ENCODE measurements around the gene SMARCD3. TPM values are rescaled to one million over a fixed set of nuclear protein-coding genes. Genes with fewer than 3 reads are reported as not detected.

Gene SMARCD3
- total RNA-seq, 4 donors from 2014 or later = 23.6 to 45.1 (median 39.8) TPM

DNA sequence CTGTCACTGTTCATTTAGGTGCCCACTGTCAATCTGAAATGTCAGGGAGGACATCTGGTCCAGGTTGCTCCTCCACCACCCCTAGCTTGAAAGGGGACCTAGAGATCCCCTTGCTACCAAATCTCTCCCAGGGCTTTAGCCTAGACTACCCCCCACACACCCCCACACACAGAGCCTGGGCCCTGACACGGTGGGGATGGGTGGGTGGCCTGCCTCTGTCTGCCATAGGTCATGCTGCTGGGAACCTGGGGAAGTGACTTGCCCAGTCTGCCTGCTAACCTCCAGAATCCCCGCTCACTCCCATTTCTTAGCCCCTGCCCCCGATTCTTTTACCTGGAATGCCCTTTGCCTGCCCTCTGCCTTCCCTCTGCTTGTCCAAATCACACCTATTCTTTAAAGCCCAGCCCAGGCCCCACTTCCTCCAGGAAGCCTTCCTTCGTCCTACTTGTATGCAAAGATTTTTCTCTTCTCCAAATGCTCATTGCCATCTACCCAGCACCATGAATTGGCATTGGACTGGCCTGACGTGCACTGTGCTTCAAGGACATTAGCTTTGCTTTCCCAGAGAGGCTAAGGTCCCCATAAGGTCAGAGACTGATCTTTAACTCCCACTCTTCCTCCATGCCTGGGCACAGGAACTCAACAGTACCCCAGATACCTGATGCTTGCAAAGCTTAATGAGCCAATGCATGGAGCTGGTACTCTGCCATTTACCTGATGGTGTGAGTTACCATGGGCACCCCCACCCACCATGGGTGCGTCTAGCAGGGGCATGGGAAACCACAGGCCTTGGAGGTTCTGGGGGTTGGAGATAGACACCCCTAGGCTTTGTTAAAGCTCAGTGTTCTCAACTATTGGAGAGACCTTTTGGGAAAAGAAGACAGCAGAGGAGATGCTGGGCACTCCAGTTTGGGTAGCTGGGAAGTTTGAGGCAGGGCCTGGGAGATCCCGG is 2.0 kb upstream of the SMARCD3 start:
- H3K4me3 ChIP-seq = peak overlapping the region in 1 of 2 donors; percentile 75
- peak overlapping the region; percentile 75 to 96 (median 94) for H3K27ac ChIP-seq
- H3K9me3 ChIP-seq = no peaks in the 10 kb centered on the region
- WGBS, 2 donors (ENCODE audit: low coverage in 1 of 2) = 30 to 63% methylated on average over 1 to 5 of the region's 7 CpGs
- no peak for ATAC-seq
- TF ChIP-seq POLR2A (IDR thresholded peaks at IDR 0.05) (no peak), POLR2AphosphoS5 (IDR thresholded peaks at IDR 0.05) (no peak), CTCF (IDR thresholded peaks at IDR 0.05) (no peak), EP300 (IDR thresholded peaks at IDR 0.05) (no peak)
- peaks cover 0 to 74% (median 52%) of the 10 kb centered on the region in 3 donors for H3K4me1 ChIP-seq
- H3K27me3 ChIP-seq = peaks cover 3% of the 10 kb centered on the region
- H3K36me3 ChIP-seq = no peaks in the 10 kb centered on the region

DNA sequence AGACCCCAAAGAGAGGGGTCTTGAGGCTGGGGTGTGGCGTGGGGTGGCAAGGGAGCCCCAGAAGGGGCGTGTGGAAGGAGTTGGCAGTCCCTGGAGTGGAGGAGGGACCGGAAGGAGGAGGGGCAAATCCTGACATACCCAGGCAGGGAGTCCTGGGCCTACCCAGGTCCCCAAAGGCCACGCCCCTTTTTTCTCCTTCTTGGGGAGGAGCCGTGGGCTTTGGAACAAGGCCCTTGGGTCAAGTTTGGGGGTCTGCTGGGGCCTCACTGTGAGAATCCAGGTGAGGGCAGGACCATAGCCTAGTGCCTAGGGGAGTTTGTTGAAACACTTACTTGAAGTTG is 1.2 kb upstream of the SMARCD3 start:
- Histone ChIP-seq H3K4me1 (peaks cover 0 to 82% (median 59%) of the 10 kb centered on the region in 3 donors), H3K4me3 (peak overlapping the region in 1 of 2 donors; percentile 75), H3K36me3 (no peaks in the 10 kb centered on the region), H3K27ac (peak overlapping the region; percentile 55 to 96 (median 94)), H3K27me3 (peaks cover 11% of the 10 kb centered on the region), H3K9me3 (no peaks in the 10 kb centered on the region)
- 10 to 18% methylated on average over 2 to 4 of the region's 5 CpGs for WGBS, 2 donors (ENCODE audit: low coverage in 1 of 2)
- peak; percentile 20 for ATAC-seq
- TF ChIP-seq POLR2AphosphoS5 (IDR thresholded peaks at IDR 0.05) (no peak), POLR2A (IDR thresholded peaks at IDR 0.05) (no peak), CTCF (IDR thresholded peaks at IDR 0.05) (no peak), EP300 (IDR thresholded peaks at IDR 0.05) (no peak)

- 10 to 57% methylated on average over 1 to 7 of the region's 45 CpGs for WGBS, 2 donors (ENCODE audit: low coverage in 1 of 2)
Observed at GRCh38 chr7:151249034-151249731, 689 bp upstream of the SMARCD3 start.

GRCh38 chr7:151247611-151248345 is 716 bp downstream of the SMARCD3 start:
- no peak for TF ChIP-seq POLR2AphosphoS5 (IDR thresholded peaks at IDR 0.05)
- TF ChIP-seq POLR2A (IDR thresholded peaks at IDR 0.05) = no peak
- no peak for TF ChIP-seq EP300 (IDR thresholded peaks at IDR 0.05)
- no peak for TF ChIP-seq CTCF (IDR thresholded peaks at IDR 0.05)
- no peaks in the 10 kb centered on the region for H3K9me3 ChIP-seq
- H3K27ac ChIP-seq = peak overlapping the region; percentile 55 to 96 (median 94)
- peaks cover 0 to 93% (median 56%) of the 10 kb centered on the region in 3 donors for H3K4me1 ChIP-seq
- H3K36me3 ChIP-seq = no peaks in the 10 kb centered on the region
- peak overlapping the region; percentile 37 to 75 for H3K4me3 ChIP-seq
- ATAC-seq = no peak
- 0 to 15% methylated on average over 5 to 7 of the region's 29 CpGs for WGBS, 2 donors (ENCODE audit: low coverage in 1 of 2)
- H3K27me3 ChIP-seq = peaks cover 12% of the 10 kb centered on the region

More at GRCh38 chr7:151249034-151249731, 689 bp upstream of the SMARCD3 start:
- peak; percentile 19 for ATAC-seq
- H3K4me1 ChIP-seq = peaks cover 0 to 87% (median 60%) of the 10 kb centered on the region in 3 donors
- H3K27me3 ChIP-seq = peaks cover 12% of the 10 kb centered on the region
- H3K36me3 ChIP-seq = no peaks in the 10 kb centered on the region
- peak overlapping the region; percentile 37 to 75 for H3K4me3 ChIP-seq
- H3K9me3 ChIP-seq = no peaks in the 10 kb centered on the region
- H3K27ac ChIP-seq = peak overlapping the region; percentile 55 to 96 (median 94)
- peak; percentile 13 to 20 for TF ChIP-seq POLR2A (IDR thresholded peaks at IDR 0.05)
- TF ChIP-seq CTCF (IDR thresholded peaks at IDR 0.05) = no peak
- no peak for TF ChIP-seq EP300 (IDR thresholded peaks at IDR 0.05)
- TF ChIP-seq POLR2AphosphoS5 (IDR thresholded peaks at IDR 0.05) = peak; percentile 28

Measured in gastroesophageal sphincter (tissue), 4 donors.